GM18505 (cell line): ENCODE measurements around the gene KLF13.
A peak's percentile ranks its signal among the peaks of the same experiment; 100 is the strongest.

Experiments used
- ATAC-seq: cut with Tn5 transposase; IDR thresholded peaks from one replicate; pipeline ENCODE4 v1.9.1; 2021; ENCODE audit not compliant: unreplicated experiment
- POLR2A ChIP-seq: IDR thresholded peaks from 4 replicates; pipeline ENCODE4 v1.6.1; 2011; ENCODE audit warnings: borderline replicate concordance; ENCODE audit not compliant: insufficient read depth, insufficient read length; ENCODE audit errors: extremely low read depth

The KLF13 gene

GRCh38 chr15:31336593-31337295 is 10.1 kb downstream of the KLF13 start:
- ATAC-seq, result no peak
- no peak for TF ChIP-seq POLR2A

GRCh38 chr15:31337352-31338031 is 10.9 kb downstream of the KLF13 start:
- ATAC-seq, result no peak
- no peak for TF ChIP-seq POLR2A

- peak; percentile 57 for ATAC-seq
- no peak for TF ChIP-seq POLR2A
Observed at GRCh38 chr15:31338318-31338878, 11.8 kb downstream of the KLF13 start.

DNA sequence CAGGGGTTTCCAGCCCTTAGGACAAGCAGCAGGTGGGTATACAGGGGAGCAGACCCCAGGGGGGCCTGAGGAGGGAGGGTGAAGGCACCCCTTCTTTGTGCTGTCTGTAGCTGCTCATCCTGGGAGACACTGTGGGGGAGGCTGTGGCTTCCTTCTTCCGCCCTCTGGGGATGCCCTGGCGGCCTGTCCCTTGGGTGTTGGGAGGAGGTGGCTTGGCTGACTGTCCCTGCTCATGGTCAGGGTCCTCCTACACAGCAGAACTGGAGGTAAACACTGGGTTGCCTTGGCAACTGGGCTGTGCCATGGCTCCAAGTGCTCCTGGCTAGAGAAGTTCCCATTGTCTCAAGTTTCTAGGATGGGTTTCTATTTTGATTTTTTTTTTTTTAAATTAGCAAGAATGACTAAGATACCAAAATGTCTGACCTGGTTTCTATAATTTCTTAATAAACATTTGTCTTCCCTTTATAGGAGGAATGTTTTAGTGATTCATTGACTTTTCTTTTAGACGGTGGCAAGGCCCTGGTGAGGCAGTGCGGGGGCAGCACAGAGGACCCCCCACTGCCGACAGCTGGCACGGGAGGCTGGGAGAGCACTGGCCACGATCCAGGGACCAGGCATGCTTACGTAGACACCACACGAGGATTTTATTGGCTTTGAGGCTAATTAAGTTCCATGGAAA is 12.4 kb downstream of the KLF13 start:
- peak; percentile 26 for ATAC-seq
- TF ChIP-seq POLR2A, result no peak

GRCh38 chr15:31339558-31339895 is 12.9 kb downstream of the KLF13 start:
- TF ChIP-seq POLR2A, result no peak
- no peak for ATAC-seq

DNA sequence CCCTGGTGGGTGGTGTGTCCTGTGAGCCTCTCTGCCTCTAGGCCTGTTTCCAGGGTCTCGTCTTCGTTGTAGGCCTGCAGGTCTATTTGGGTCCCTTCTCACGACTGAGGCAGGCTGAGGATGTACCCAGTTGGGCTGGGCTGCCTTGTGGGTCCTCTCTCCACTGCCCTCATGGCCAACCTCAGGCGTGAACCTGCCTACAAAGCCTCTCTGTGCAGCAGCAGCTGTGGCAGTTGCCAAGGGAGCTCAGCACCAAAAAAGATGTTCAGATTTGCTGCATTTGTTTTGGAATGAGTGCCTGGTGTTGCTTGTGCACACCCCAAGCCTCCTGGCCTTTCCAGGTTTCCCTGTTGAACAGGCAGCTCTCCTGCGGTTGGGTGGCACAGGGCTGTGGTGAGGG is 13.4 kb downstream of the KLF13 start:
- ATAC-seq, result no peak
- no peak for TF ChIP-seq POLR2A

GRCh38 chr15:31340592-31340991 is 14.0 kb downstream of the KLF13 start:
- ATAC-seq, result no peak
- no peak for TF ChIP-seq POLR2A

- ATAC-seq, result no peak
- no peak for TF ChIP-seq POLR2A
Observed at GRCh38 chr15:31341071-31341470, 14.4 kb downstream of the KLF13 start.

DNA sequence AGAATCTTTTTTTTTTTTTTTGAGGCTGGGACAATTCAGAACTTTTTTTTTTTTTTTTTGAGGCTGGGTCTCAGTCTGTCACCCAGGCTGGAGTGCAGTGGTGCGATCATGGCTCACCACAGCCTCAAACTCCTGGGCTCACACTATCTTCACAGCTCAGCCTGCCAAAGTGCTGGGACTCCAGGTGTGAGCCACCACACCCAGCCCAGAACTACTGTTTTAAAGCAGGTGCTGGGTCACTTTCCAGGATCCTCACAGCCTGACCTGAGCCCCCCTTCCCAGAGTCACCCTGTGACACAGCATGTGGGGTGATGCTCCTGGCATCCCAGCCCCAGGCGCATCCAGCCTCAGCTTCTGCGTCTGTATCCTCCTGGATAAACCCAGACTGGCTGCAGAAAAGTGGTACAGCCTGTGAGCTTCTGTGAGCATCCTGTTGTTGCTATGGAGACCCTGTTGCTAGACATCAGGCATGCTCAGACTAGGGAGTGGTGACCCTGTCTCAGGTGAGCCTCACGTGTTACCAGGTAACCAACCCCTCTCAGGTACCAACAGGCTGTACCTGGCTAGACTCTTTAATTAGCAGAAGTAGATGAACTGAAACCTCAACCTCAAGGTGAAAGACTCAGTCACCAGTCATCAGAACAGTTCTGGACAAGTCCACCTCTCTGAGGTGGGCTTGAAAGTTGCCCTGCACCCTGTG is 15.0 kb downstream of the KLF13 start:
- TF ChIP-seq POLR2A, result no peak

DNA sequence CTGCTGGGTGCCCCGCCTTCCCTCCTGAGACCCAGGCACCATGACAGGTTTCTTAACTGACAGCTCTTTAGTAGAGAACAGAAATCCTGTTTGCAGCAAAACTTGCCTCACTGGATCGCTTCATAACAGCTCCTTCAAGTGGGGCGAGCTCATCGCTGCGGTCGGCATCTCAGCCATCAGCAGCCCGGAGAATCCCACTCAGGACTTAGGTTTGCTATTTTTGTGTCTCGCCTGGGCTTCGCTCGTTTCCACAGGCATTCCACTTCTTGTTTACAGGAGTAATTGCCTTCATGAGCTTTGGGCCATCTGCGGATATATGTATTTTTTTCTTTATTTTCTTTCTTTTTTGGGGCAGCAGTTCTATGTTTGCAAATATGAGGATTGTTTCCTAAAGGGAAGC is 15.7 kb downstream of the KLF13 start:
- TF ChIP-seq POLR2A, result no peak
- no peak for ATAC-seq

More for the DNA sequence above, 15.0 kb downstream of the KLF13 start:
- no peak for ATAC-seq

GRCh38 chr15:31342781-31343626 is 16.4 kb downstream of the KLF13 start:
- ATAC-seq, result no peak
- no peak for TF ChIP-seq POLR2A

DNA sequence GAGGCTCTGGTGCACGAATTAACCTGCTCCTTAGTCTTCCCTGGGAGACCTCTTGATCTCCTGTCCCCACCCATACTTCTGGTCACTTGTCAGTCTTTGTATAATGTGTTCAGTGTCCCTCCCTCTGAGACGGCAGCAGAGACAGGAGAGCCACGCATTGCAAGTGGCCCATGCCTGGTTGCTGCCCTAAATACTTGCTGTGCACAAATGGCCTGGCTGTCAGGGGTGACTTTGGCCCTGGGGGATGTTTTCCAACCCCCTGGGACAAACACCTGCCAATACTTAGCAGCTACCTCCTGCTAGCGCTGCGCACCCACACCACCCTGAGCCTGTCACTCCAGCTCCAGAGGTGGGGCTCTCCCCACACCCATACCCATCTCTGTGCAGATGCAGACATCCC is 17.2 kb downstream of the KLF13 start:
- ATAC-seq, result no peak
- TF ChIP-seq POLR2A, result no peak
